ENCODE results near the gene RTEL1.

- TF ChIP-seq CTCF (IDR thresholded peaks at IDR 0.05) (no peak), POLR2A (IDR thresholded peaks at IDR 0.05) (no peak)
Measured at GRCh38 chr20:63734111-63734945, 76.2 kb downstream of the RTEL1 start.

Measured in body of pancreas (tissue), 4 donors.